Stimulated activated naive CD4-positive, alpha-beta T cell treated with Interleukin-2 at 50 U/mL for 16 hours (primary cell): ENCODE measurements around the gene ATP8A2.

Source experiments
- DNase-seq: peaks from one replicate; lab custom pipeline; 2025; lab: John Stamatoyannopoulos, UW

The ATP8A2 gene

GRCh38 chr13:25686831-25687470 is 315.2 kb downstream of the ATP8A2 start:
- no peak for DNase-seq

DNA sequence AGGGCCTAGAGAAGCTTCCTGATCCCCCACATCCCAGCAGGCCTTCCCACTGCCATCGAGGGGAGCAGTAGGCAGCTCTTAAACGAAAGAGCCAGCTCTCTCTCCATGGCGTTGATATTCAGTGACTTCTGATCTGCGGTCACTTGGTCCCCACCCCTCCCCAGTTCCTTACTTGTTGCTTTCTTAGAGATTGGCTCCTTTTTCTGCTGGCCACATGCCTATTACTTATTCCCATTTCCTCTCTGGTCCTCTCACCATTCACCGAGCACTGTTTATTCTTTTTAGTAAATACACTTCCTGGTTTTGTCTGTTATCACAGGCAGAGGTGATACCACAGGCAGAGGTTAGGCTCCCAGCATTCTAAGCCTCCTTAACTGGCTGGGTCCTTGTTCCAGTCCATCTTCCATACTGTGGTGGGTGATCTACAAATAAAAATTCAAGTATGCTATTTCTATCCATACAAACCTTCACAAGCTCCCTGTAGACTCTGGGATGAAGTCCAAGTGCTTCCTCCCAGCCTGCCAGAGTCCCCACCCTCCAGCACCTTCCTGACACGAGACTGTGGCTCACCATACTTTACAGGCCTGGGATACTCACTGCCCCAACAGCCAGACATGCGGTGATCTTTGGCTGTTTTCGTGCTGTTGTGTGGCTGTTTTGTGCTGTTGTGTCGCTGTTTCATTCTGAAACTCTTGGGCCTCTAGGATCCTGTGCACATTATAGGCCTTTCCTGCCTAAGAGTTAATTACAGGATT is 315.9 kb downstream of the ATP8A2 start:
- DNase-seq = no peak

DNA sequence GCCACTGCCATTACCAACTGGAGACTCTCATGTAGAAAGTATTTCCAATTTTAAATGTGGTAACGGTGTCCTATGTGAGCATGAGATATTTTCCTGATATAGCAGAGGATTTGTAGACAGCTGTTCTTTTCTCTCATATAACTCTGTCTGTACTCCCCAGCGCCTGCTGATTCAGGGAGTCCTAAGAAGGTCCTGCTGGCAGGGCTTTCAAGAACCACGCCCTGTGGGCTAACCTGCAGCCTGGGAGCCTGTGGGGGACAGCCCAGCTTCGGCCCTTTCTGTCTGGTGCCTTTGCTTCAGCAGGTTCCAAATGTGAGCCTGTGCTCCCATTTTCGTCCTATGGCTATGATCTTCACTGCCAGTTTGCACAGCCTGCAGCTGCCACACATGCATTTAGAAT is 316.8 kb downstream of the ATP8A2 start:
- no peak for DNase-seq

- no peak for DNase-seq
Observed at GRCh38 chr13:25689539-25689938, 317.8 kb downstream of the ATP8A2 start.

GRCh38 chr13:25690582-25690981 is 318.8 kb downstream of the ATP8A2 start:
- DNase-seq = no peak

DNA sequence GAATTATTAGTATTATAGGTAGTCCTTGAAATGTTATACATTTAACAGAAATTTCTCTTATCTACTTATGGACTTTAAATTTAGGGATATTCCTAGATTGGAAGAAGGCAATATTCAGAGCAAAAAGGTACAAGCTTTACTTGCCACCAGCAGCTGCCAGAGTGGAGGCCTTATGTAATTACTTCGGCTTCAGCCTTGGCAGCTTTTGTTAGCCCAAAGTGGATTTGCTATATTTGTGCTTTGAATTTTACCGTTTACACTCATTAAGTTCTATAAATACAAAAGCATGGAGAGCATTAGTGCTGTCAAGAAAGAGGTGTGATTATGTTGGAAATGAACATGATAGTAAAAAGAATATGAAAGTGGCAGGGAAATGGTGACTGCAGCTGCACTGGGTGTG is 319.9 kb downstream of the ATP8A2 start:
- DNase-seq = no peak

- no peak for DNase-seq
Observed at GRCh38 chr13:25692099-25692498, 320.3 kb downstream of the ATP8A2 start.

DNA sequence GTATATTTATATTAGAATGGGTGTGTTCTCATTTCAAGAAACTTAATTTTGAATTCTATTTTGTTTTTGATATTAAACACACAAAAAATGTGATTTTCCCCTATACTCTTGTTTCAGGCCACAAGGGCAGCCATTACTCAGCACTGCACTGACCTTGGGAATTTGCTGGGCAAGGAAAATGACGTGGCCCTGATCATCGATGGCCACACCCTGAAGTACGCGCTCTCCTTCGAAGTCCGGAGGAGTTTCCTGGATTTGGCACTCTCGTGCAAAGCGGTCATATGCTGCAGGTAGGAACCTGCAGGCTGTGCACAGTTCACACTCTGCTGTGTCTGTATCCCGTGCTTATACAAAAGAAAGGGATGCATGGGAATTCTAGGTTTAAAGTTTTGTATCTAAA is 327.3 kb downstream of the ATP8A2 start:
- DNase-seq = no peak

GRCh38 chr13:25699600-25699999 is 327.8 kb downstream of the ATP8A2 start:
- no peak for DNase-seq

DNA sequence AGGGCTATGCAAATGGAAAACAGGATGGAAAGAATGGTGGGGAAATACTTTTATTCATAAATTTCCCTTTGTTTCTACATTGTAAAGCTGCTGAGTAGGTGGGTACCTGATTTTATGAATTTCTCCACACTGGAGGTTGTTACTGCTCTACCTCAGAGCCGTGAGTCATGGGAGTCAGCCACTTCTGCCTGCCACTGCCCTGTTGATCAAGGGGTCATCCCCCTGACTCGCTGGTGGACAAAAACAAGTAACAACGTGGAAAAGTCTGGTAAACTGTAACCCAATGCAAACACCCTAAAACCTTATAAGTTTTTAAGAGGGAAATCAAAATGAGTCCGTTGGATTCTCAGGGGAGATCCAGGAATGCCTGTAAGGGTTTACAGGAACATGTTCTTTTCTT is 329.5 kb downstream of the ATP8A2 start:
- no peak for DNase-seq

DNA sequence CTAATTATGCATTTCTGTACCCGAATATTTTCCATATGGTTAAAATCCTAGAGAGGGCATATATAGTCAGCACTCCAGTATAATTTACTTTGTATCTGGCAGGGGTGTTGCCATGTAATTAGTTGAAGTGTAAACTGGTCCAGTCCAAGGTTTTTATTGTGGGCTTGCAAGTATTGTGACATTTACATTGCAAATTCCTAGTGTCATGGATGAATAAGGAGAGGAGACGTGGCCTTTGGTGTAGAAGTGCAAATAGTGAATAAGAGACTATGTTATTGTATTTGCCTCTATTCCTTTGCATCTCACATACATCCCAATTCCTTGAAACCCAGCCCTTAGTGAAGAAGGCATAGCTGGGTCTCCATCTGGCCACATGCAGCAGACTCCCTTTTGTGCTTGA is 330.6 kb downstream of the ATP8A2 start:
- DNase-seq = no peak

DNA sequence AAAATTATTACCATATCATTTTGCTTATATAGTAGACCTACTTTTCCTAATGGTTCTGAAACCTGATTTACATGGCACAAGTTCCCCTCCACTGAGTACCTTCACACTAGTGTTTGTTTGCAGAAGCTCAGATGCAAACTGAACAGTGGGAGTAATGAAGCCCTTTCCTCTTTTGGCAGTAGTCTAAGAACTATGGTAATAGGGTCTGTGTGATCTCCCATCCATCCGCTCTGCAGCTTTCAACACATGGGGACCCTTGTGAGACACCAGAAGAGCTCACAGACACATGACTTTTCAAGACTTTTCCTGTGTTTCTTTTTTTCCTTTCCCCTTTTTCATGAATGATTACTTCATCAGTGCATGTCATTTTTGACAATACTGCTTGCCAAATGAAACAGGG is 336.0 kb downstream of the ATP8A2 start:
- no peak for DNase-seq

- no peak for DNase-seq
Observed at GRCh38 chr13:25708268-25708667, 336.5 kb downstream of the ATP8A2 start.

GRCh38 chr13:25709088-25709487 is 337.3 kb downstream of the ATP8A2 start:
- no peak for DNase-seq

DNA sequence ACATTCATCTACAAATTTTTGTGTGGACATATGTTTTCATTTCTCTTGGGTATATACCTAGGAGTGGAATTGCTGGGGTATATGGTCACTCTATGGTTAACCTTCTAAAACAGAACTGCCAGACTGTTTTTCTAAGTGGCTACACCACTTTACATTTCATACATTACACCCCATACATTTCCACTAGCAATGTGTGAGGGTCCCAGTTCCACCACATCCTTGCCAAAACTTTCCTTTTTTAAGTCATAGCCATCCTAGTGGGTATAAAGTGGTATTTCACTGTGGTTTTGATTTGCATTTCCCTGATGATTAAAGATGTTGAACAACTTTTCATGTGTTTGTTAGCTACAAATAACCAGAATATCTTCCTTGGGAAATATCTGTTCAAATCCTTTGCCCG is 344.0 kb downstream of the ATP8A2 start:
- DNase-seq = no peak

DNA sequence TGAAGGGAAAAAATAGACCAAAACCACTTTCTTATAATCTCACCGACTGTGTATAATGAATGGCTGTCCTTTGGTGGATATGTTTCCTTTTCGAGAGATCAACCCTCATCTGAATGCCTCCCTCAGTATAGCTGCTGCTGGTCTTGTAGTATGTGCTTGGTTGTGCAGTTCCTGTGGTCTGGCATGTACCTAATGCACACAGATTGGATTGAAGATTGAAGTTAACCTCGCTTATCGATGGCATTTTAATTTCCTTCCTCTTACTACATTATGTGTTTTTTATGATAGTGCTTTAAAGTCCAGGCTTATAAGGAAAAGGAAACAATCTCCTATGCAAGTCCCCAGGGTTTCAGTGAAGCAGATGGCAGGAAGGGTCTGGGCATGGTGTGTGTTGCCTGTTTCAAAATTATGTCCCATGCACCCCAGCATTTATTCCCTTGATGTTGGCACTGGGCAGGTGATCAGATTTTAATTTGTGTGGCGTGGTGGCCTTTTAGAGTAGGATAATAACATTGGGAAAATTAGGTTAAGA is 346.0 kb downstream of the ATP8A2 start:
- no peak for DNase-seq

DNA sequence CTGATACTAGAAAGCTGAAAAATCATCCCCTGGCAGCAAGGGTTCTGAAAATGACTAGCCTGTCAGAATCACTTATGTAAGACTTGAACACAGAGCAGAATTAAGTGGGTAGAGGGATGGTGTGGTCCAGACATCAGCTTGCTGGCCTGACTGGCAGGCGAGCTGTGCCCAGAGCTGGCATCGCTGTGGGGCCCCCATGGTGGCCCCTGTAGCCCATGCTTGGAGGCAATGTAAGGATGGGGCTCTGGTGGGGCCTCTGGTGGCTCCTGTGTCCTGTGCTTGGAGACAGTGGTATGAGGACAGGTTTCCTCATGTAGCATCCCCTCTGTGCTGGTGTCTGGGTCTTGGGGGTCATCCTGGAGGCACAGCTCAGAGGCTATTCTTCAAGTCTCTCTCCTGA is 347.9 kb downstream of the ATP8A2 start:
- no peak for DNase-seq

GRCh38 chr13:25722893-25723292 is 351.1 kb downstream of the ATP8A2 start:
- no peak for DNase-seq

DNA sequence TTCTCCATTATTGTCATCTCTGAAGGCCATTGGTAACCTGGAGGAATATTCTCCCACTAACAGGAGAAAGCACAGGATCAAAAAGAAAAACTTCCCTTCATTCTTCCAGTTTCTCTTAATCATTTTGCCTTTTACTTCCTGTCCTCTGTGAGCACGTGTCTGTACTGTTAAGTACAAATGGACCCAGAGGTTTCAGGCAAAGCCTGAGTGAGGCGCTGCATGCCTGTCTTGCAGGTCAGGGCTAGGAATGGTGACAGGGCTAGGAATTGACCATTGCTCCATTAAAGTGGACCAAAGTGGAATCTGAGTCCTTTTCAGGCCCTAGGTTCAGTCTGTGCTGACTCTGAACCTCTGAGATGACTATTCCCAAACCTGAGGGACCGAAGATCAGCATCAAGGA is 353.3 kb downstream of the ATP8A2 start:
- no peak for DNase-seq

DNA sequence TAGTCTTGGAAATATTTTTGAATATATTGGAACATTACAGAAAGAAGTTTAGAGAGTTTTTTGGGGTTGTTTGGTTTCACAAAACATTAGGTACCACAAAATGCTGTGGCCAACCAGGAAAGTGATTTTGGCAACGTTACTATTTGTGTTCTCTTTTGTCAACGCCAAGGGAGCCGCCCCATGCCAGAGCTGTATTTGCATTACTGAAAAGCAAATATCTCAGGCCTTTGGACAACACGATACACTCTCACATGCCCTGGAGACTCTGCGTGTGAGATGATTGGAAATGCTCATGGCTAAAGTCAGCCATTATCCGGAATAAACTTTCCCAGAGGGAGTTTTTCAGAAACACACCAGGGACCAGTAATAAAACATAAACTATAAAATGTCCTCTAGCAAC is 355.5 kb downstream of the ATP8A2 start:
- no peak for DNase-seq

DNA sequence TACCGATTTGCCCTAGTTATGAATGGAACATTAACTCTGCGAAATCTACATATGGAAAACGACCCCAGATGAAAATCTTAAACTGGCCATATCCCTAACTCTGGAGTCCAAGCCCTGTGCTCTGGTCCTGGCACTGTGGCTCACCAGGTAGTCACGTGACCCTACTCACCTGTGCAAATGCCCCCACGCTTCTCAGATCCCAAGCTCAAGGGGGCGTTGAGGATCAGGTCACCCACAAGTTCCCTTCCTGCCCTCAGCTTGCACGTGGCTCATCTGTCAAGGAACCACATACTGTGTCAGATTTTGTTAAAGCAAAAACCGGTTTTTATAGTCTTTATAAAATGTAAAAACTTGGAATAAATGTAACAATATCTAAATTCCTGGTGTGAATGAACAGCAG is 356.0 kb downstream of the ATP8A2 start:
- no peak for DNase-seq

- DNase-seq = no peak
Observed at GRCh38 chr13:25729201-25729600, 357.4 kb downstream of the ATP8A2 start.

GRCh38 chr13:25731037-25731436 is 359.3 kb downstream of the ATP8A2 start:
- DNase-seq = no peak

DNA sequence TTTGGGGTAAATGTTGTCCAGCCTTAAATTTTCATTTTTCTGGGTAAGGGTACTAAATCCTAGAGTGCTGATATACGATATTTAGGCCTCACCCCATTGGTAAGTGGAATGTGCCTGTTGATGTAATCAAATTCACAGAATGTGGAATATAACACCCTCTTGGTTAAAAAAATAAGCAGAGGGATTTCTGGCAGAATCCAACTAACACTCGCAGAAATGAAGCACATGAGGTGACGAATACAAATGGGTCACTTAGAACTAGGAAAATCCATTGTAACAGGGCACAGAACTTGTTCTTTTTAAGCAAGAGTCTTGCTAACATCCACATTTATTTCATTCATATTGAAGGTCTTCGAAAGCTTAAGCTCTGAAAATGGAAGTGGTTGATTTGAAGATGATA is 359.8 kb downstream of the ATP8A2 start:
- DNase-seq = no peak
